Activated T-helper 17 cell treated with anti-CD3 and anti-CD28 coated beads, Interleukin-2, amount 50 U/mL, for 72 hours (primary cell): ENCODE measurements around the gene CNKSR3. TPM values are rescaled to one million over a fixed set of nuclear protein-coding genes. Genes with fewer than 3 reads are reported as not detected.
"Not testable (repeated sequence)": the region's sequence is repeated elsewhere in the genome, so short reads cannot be mapped to it uniquely, and the experiment has no call there.

Source experiments
- ATAC-seq: fragments of 150-1000 bp; cut with Tn5 transposase; replicated peaks from 2 replicates; pipeline ENCODE4 v1.10.0; 2021; ENCODE audit warnings: mild to moderate bottlenecking, moderate library complexity
- H3K27ac Mint-ChIP-seq: one replicate; pipeline ENCODE4 v1.8.0; 2022; ENCODE audit warnings: mixed read lengths
- H3K27me3 Mint-ChIP-seq: one replicate; pipeline ENCODE4 v1.8.0; 2022; ENCODE audit warnings: mixed read lengths
- H3K36me3 Mint-ChIP-seq: one replicate; pipeline ENCODE4 v1.8.0; 2022; ENCODE audit warnings: low read depth, mild to moderate bottlenecking, mixed read lengths
- H3K4me1 Mint-ChIP-seq: one replicate; pipeline ENCODE4 v1.8.0; 2022; ENCODE audit warnings: mixed read lengths
- H3K4me3 Mint-ChIP-seq: one replicate; pipeline ENCODE4 v1.8.0; 2022; ENCODE audit warnings: mild to moderate bottlenecking, mixed read lengths
- H3K9me3 Mint-ChIP-seq: one replicate; pipeline ENCODE4 v1.8.0; 2022; ENCODE audit warnings: mixed read lengths
- total RNA-seq, 2 donors: library from RNA; stranded (reverse); gene quantifications; one replicate each; pipeline ENCODE4 v1.2.3, GENCODE V29; 2022

CNKSR3 gene
- total RNA-seq: 1 to 10 TPM in 1 of 2 donors, not detected in 1; 1.5 TPM

GRCh38 chr6:154510144-154510905 lies at the start of gene CNKSR3:
Gene CNKSR3, minus strand, starts transcription at chr6:154510685. Its CDS starts 571 bp downstream, at chr6:154510114.
- Mint-ChIP-seq H3K27ac (no peak within 1 kb of the TSS), H3K27me3 (peaks cover 52% of the 10 kb centered on the region), H3K4me1 (peaks cover 4% of the 10 kb centered on the region), H3K36me3 (no peaks in the 10 kb centered on the region), H3K4me3 (peak within 1 kb of the TSS; percentile 60), H3K9me3 (no peaks in the 10 kb centered on the region)
- peak; percentile 62 for ATAC-seq

GRCh38 chr6:154558984-154559383 lies 48.5 kb upstream of the CNKSR3 start:
- peaks cover 10% of the 10 kb centered on the region for H3K27me3 Mint-ChIP-seq
- no peaks in the 10 kb centered on the region for H3K36me3 Mint-ChIP-seq
- no peak for ATAC-seq
- H3K4me3 Mint-ChIP-seq: no peak overlapping the region
- H3K27ac Mint-ChIP-seq: no peak overlapping the region
- no peaks in the 10 kb centered on the region for H3K4me1 Mint-ChIP-seq
- peaks cover 5% of the 10 kb centered on the region for H3K9me3 Mint-ChIP-seq

- H3K27me3 Mint-ChIP-seq: peaks cover 10% of the 10 kb centered on the region
- ATAC-seq: no peak
- no peak overlapping the region for H3K4me3 Mint-ChIP-seq
- H3K36me3 Mint-ChIP-seq: no peaks in the 10 kb centered on the region
- no peaks in the 10 kb centered on the region for H3K4me1 Mint-ChIP-seq
- no peak overlapping the region for H3K27ac Mint-ChIP-seq
- peaks cover 5% of the 10 kb centered on the region for H3K9me3 Mint-ChIP-seq
Measured at GRCh38 chr6:154558513-154558912, 48.0 kb upstream of the CNKSR3 start.

GRCh38 chr6:154555073-154555677 lies 44.7 kb upstream of the CNKSR3 start:
- no peak overlapping the region for H3K27ac Mint-ChIP-seq
- H3K9me3 Mint-ChIP-seq: no peaks in the 10 kb centered on the region
- H3K36me3 Mint-ChIP-seq: no peaks in the 10 kb centered on the region
- peaks cover 8% of the 10 kb centered on the region for H3K27me3 Mint-ChIP-seq
- ATAC-seq: no peak
- H3K4me1 Mint-ChIP-seq: no peaks in the 10 kb centered on the region
- no peak overlapping the region for H3K4me3 Mint-ChIP-seq

GRCh38 chr6:154554491-154554890 lies 44.0 kb upstream of the CNKSR3 start:
- no peak for ATAC-seq
- H3K27me3 Mint-ChIP-seq: peaks cover 8% of the 10 kb centered on the region
- H3K4me1 Mint-ChIP-seq: no peaks in the 10 kb centered on the region
- H3K4me3 Mint-ChIP-seq: no peak overlapping the region
- H3K9me3 Mint-ChIP-seq: no peaks in the 10 kb centered on the region
- H3K36me3 Mint-ChIP-seq: no peaks in the 10 kb centered on the region
- no peak overlapping the region for H3K27ac Mint-ChIP-seq

GRCh38 chr6:154550779-154551178 lies 40.3 kb upstream of the CNKSR3 start:
- ATAC-seq: no peak
- H3K27ac Mint-ChIP-seq: no peak overlapping the region
- H3K27me3 Mint-ChIP-seq: peaks cover 11% of the 10 kb centered on the region

GRCh38 chr6:154549179-154549578 lies 38.7 kb upstream of the CNKSR3 start:
- Mint-ChIP-seq H3K36me3 (no peaks in the 10 kb centered on the region), H3K4me3 (no peak overlapping the region), H3K4me1 (no peaks in the 10 kb centered on the region), H3K27ac (peak overlapping the region; percentile 31), H3K9me3 (no peaks in the 10 kb centered on the region), H3K27me3 (peaks cover 11% of the 10 kb centered on the region)
- no peak for ATAC-seq

More at GRCh38 chr6:154550779-154551178, 40.3 kb upstream of the CNKSR3 start:
- H3K4me1 Mint-ChIP-seq: no peaks in the 10 kb centered on the region
- H3K4me3 Mint-ChIP-seq: no peak overlapping the region
- no peaks in the 10 kb centered on the region for H3K36me3 Mint-ChIP-seq
- H3K9me3 Mint-ChIP-seq: no peaks in the 10 kb centered on the region

GRCh38 chr6:154548130-154548830 lies 37.8 kb upstream of the CNKSR3 start:
- ATAC-seq: no peak
- H3K4me3 Mint-ChIP-seq: no peak overlapping the region
- no peak overlapping the region for H3K27ac Mint-ChIP-seq
- H3K4me1 Mint-ChIP-seq: no peaks in the 10 kb centered on the region
- no peaks in the 10 kb centered on the region for H3K36me3 Mint-ChIP-seq
- H3K9me3 Mint-ChIP-seq: no peaks in the 10 kb centered on the region
- peaks cover 11% of the 10 kb centered on the region for H3K27me3 Mint-ChIP-seq

GRCh38 chr6:154543628-154544027 lies 33.1 kb upstream of the CNKSR3 start:
- no peaks in the 10 kb centered on the region for H3K4me1 Mint-ChIP-seq
- H3K27ac Mint-ChIP-seq: no peak overlapping the region
- H3K36me3 Mint-ChIP-seq: no peaks in the 10 kb centered on the region
- H3K4me3 Mint-ChIP-seq: no peak overlapping the region
- H3K9me3 Mint-ChIP-seq: no peaks in the 10 kb centered on the region
- no peaks in the 10 kb centered on the region for H3K27me3 Mint-ChIP-seq
- no peak for ATAC-seq

GRCh38 chr6:154542747-154543146 lies 32.3 kb upstream of the CNKSR3 start:
- no peaks in the 10 kb centered on the region for H3K4me1 Mint-ChIP-seq
- H3K27me3 Mint-ChIP-seq: no peaks in the 10 kb centered on the region
- no peaks in the 10 kb centered on the region for H3K36me3 Mint-ChIP-seq
- H3K27ac Mint-ChIP-seq: no peak overlapping the region
- no peak overlapping the region for H3K4me3 Mint-ChIP-seq
- ATAC-seq: no peak
- no peaks in the 10 kb centered on the region for H3K9me3 Mint-ChIP-seq

- H3K27ac Mint-ChIP-seq, H3K36me3 Mint-ChIP-seq, H3K4me1 Mint-ChIP-seq, ATAC-seq, H3K4me3 Mint-ChIP-seq, H3K9me3 Mint-ChIP-seq, H3K27me3 Mint-ChIP-seq: not testable (repeated sequence)
Measured at GRCh38 chr6:154541837-154542236, 31.4 kb upstream of the CNKSR3 start.

GRCh38 chr6:154539593-154540269 lies 29.2 kb upstream of the CNKSR3 start:
- Mint-ChIP-seq H3K27me3 (peaks cover 3% of the 10 kb centered on the region), H3K36me3 (no peaks in the 10 kb centered on the region), H3K27ac (no peak overlapping the region), H3K4me1 (no peaks in the 10 kb centered on the region), H3K9me3 (no peaks in the 10 kb centered on the region), H3K4me3 (no peak overlapping the region)
- ATAC-seq: no peak

- ATAC-seq: no peak
- Mint-ChIP-seq H3K27me3 (peaks cover 3% of the 10 kb centered on the region), H3K4me3 (no peak overlapping the region), H3K4me1 (no peaks in the 10 kb centered on the region), H3K9me3 (no peaks in the 10 kb centered on the region), H3K27ac (no peak overlapping the region), H3K36me3 (no peaks in the 10 kb centered on the region)
Measured at GRCh38 chr6:154538640-154539191, 28.2 kb upstream of the CNKSR3 start.
